CD4-positive, CD25-positive, alpha-beta regulatory T cell (primary cell): ENCODE results near the gene PPP1R14B. TPM values are rescaled to one million over a fixed set of nuclear protein-coding genes. Genes with fewer than 3 reads are reported as not detected.

Experiments
- ATAC-seq, 2 donors: fragments of 150-1000 bp; cut with Tn5 transposase; one replicate each; pipeline ENCODE4 v1.10.0; 2021; ENCODE audit warnings: low read depth in 2 of 2, moderate number of reproducible peaks in 2 of 2, moderate library complexity in 1 of 2
- DNase-seq, 3 donors: peaks; one replicate each; pipeline versions ENCODE4 v3.0.0 to v3.0.0-alpha.2; 2012 to 2022; ENCODE audit warnings: mixed read lengths in 1 of 3
- H3K27ac ChIP-seq: one replicate; pipeline ENCODE4 v1.7.0; 2013; ENCODE audit warnings: mild to moderate bottlenecking, low read length; ENCODE audit not compliant: insufficient read depth, poor library complexity, severe bottlenecking
- H3K27me3 ChIP-seq: one replicate; pipeline ENCODE4 v1.7.0; 2013; ENCODE audit warnings: low read length; ENCODE audit not compliant: control insufficient read depth, insufficient read depth
- H3K36me3 ChIP-seq: one replicate; pipeline ENCODE4 v1.7.0; 2013; ENCODE audit warnings: mild to moderate bottlenecking, low read length, moderate library complexity; ENCODE audit not compliant: control insufficient read depth, insufficient read depth
- H3K4me1 ChIP-seq: 2 replicates; pipeline ENCODE4 v1.7.0; 2013; ENCODE audit warnings: mild to moderate bottlenecking, low read length; ENCODE audit not compliant: insufficient read depth, control insufficient read depth, poor library complexity, severe bottlenecking
- H3K4me3 ChIP-seq: one replicate; pipeline ENCODE4 v1.7.0; 2013; ENCODE audit warnings: low read depth, mild to moderate bottlenecking, low read length, moderate library complexity
- H3K9me3 ChIP-seq, 2 experiments: 1 replicate in 1 of 2; 2 replicates in 1 of 2; pipeline ENCODE4 v1.7.0; 2013; ENCODE audit warnings: low read length in 2 of 2, mild to moderate bottlenecking in 1 of 2, moderate library complexity in 1 of 2; ENCODE audit not compliant: control insufficient read depth in 2 of 2
- H3K27ac Mint-ChIP-seq, 3 donors: one replicate each; pipeline ENCODE4 v1.8.0; 2020 to 2022; ENCODE audit warnings: mild to moderate bottlenecking in 3 of 3, mixed read lengths in 3 of 3, moderate library complexity in 2 of 3
- H3K27me3 Mint-ChIP-seq: one replicate; pipeline ENCODE4 v1.8.0; 2022; ENCODE audit warnings: mild to moderate bottlenecking, mixed read lengths
- H3K36me3 Mint-ChIP-seq: one replicate; pipeline ENCODE4 v1.8.0; 2020; ENCODE audit warnings: mixed read lengths
- H3K4me1 Mint-ChIP-seq, 4 donors: one replicate each; pipeline ENCODE4 v1.8.0; 2020 to 2022; ENCODE audit warnings: mixed read lengths in 4 of 4, mild to moderate bottlenecking in 1 of 4
- H3K4me3 Mint-ChIP-seq, 4 donors: one replicate each; pipeline ENCODE4 v1.8.0; 2020 to 2022; ENCODE audit warnings: mild to moderate bottlenecking in 4 of 4, mixed read lengths in 4 of 4, moderate library complexity in 3 of 4
- H3K9me3 Mint-ChIP-seq, 7 donors: one replicate each; pipeline ENCODE4 v1.8.0; 2020 to 2022; ENCODE audit warnings: mixed read lengths in 7 of 7, mild to moderate bottlenecking in 3 of 7, moderate library complexity in 2 of 7
- polyA plus RNA-seq, 4 donors: library from polyadenylated mRNA; unstranded; fragments of 300-500 nt; fragmentation: Illumina TruSeq; gene quantifications; one replicate each; pipeline ENCODE4 v1.2.3, GENCODE V29; 2021
- total RNA-seq: library from RNA; stranded (reverse); gene quantifications from one replicate; pipeline ENCODE4 v1.2.3, GENCODE V29; 2022

PPP1R14B gene
- total RNA-seq = 22.4 TPM
- polyA plus RNA-seq = 10 to 100 TPM; 23.0 to 37.6 (median 29.4) TPM

- peaks cover 4% of the 10 kb centered on the region for H3K36me3 ChIP-seq
- Mint-ChIP-seq H3K9me3 (peaks cover 0 to 2% (median 0%) of the 10 kb centered on the region in 7 donors), H3K27me3 (no peaks in the 10 kb centered on the region), H3K36me3 (no peaks in the 10 kb centered on the region), H3K27ac (peak within 1 kb of the TSS; percentile 44 to 86 (median 85)), H3K4me1 (peaks cover 0 to 54% (median 20%) of the 10 kb centered on the region in 4 donors), H3K4me3 (peak within 1 kb of the TSS; percentile 83 to 92 (median 90))
- ATAC-seq (peak; percentile 62 to 65), DNase-seq (peak; percentile 71 to 84 (median 78))
- H3K27me3 ChIP-seq = no peaks in the 10 kb centered on the region
- H3K4me3 ChIP-seq = peak within 1 kb of the TSS; percentile 87
- peak within 1 kb of the TSS; percentile 64 for H3K27ac ChIP-seq
- peaks cover 59% of the 10 kb centered on the region for H3K4me1 ChIP-seq
- H3K9me3 ChIP-seq = no peaks in the 10 kb centered on the region
Observed at GRCh38 chr11:64246871-64247728, at the start of gene PPP1R14B. Gene PPP1R14B, minus strand, starts transcription at chr11:64246943. Its CDS starts 270 bp downstream, at chr11:64246673.

- Mint-ChIP-seq H3K4me1 (peaks cover 0 to 25% (median 12%) of the 10 kb centered on the region in 4 donors), H3K9me3 (no peaks in the 10 kb centered on the region), H3K36me3 (no peaks in the 10 kb centered on the region), H3K4me3 (no peak overlapping the region), H3K27ac (no peak overlapping the region), H3K27me3 (peaks cover 87% of the 10 kb centered on the region)
- ATAC-seq (no peak), DNase-seq (no peak)
- H3K4me3 ChIP-seq = no peak overlapping the region
- no peaks in the 10 kb centered on the region for H3K36me3 ChIP-seq
- no peaks in the 10 kb centered on the region for H3K9me3 ChIP-seq
- peaks cover 27% of the 10 kb centered on the region for H3K27me3 ChIP-seq
- peaks cover 39% of the 10 kb centered on the region for H3K4me1 ChIP-seq
- no peak overlapping the region for H3K27ac ChIP-seq
Observed at GRCh38 chr11:64296236-64296635, 49.5 kb upstream of the PPP1R14B start.

- H3K4me1 Mint-ChIP-seq = peaks cover 0 to 23% (median 11%) of the 10 kb centered on the region in 4 donors
- H3K36me3 ChIP-seq = no peaks in the 10 kb centered on the region
- DNase-seq (no peak), ATAC-seq (no peak)
- peaks cover 26% of the 10 kb centered on the region for H3K27me3 ChIP-seq
- no peaks in the 10 kb centered on the region for H3K36me3 Mint-ChIP-seq
- no peak overlapping the region for H3K4me3 ChIP-seq
- no peak overlapping the region for H3K4me3 Mint-ChIP-seq
- no peaks in the 10 kb centered on the region for H3K9me3 ChIP-seq
- no peaks in the 10 kb centered on the region for H3K9me3 Mint-ChIP-seq
- H3K27ac ChIP-seq = no peak overlapping the region
- H3K4me1 ChIP-seq = peaks cover 35% of the 10 kb centered on the region
- no peak overlapping the region for H3K27ac Mint-ChIP-seq
- peaks cover 85% of the 10 kb centered on the region for H3K27me3 Mint-ChIP-seq
Observed at GRCh38 chr11:64295760-64296159, 49.0 kb upstream of the PPP1R14B start.

- Histone ChIP-seq H3K36me3 (no peaks in the 10 kb centered on the region), H3K9me3 (no peaks in the 10 kb centered on the region), H3K27ac (no peak overlapping the region), H3K4me1 (peaks cover 26% of the 10 kb centered on the region), H3K4me3 (no peak overlapping the region), H3K27me3 (peaks cover 24% of the 10 kb centered on the region)
- Mint-ChIP-seq H3K4me3 (no peak overlapping the region), H3K36me3 (no peaks in the 10 kb centered on the region), H3K27me3 (peaks cover 82% of the 10 kb centered on the region), H3K27ac (no peak overlapping the region), H3K9me3 (no peaks in the 10 kb centered on the region), H3K4me1 (peaks cover 0 to 17% (median 9%) of the 10 kb centered on the region in 4 donors)
- no peak for DNase-seq
- ATAC-seq = no peak
Observed at GRCh38 chr11:64294774-64295173, 48.0 kb upstream of the PPP1R14B start.

- Histone ChIP-seq H3K36me3 (no peaks in the 10 kb centered on the region), H3K4me3 (no peak overlapping the region), H3K27me3 (peaks cover 22% of the 10 kb centered on the region), H3K4me1 (peaks cover 16% of the 10 kb centered on the region), H3K27ac (no peak overlapping the region), H3K9me3 (no peaks in the 10 kb centered on the region)
- Mint-ChIP-seq H3K9me3 (no peaks in the 10 kb centered on the region), H3K4me1 (peaks cover 0 to 10% (median 6%) of the 10 kb centered on the region in 4 donors), H3K36me3 (no peaks in the 10 kb centered on the region), H3K4me3 (peak overlapping the region in 3 of 4 donors; percentile 19 to 56 (median 44)), H3K27me3 (peaks cover 65% of the 10 kb centered on the region), H3K27ac (no peak overlapping the region)
- DNase-seq (no peak), ATAC-seq (no peak)
Observed at GRCh38 chr11:64292460-64293254, 45.9 kb upstream of the PPP1R14B start.

GRCh38 chr11:64291752-64292459, 45.2 kb upstream of the PPP1R14B start:
- Mint-ChIP-seq H3K27ac (no peak overlapping the region), H3K4me1 (peaks cover 0 to 7% (median 4%) of the 10 kb centered on the region in 4 donors), H3K4me3 (no peak overlapping the region), H3K27me3 (peaks cover 57% of the 10 kb centered on the region), H3K9me3 (no peaks in the 10 kb centered on the region), H3K36me3 (no peaks in the 10 kb centered on the region)
- DNase-seq (peak in 2 of 3 donors; percentile 14 to 28), ATAC-seq (peak; percentile 25 to 37)
- Histone ChIP-seq H3K27me3 (peaks cover 21% of the 10 kb centered on the region), H3K36me3 (no peaks in the 10 kb centered on the region), H3K27ac (no peak overlapping the region), H3K4me3 (no peak overlapping the region), H3K4me1 (peaks cover 16% of the 10 kb centered on the region), H3K9me3 (no peaks in the 10 kb centered on the region)

GRCh38 chr11:64291262-64291751, 44.6 kb upstream of the PPP1R14B start, which contains the start of gene KCNK4:
Gene KCNK4, plus strand, starts transcription at chr11:64291302. Its CDS starts 1,717 bp downstream, at chr11:64293019.
- no peaks in the 10 kb centered on the region for H3K9me3 Mint-ChIP-seq
- H3K27ac Mint-ChIP-seq = peak within 1 kb of the TSS in 1 of 3 donors; percentile 38
- ATAC-seq (no peak), DNase-seq (no peak)
- peaks cover 17% of the 10 kb centered on the region for H3K27me3 ChIP-seq
- no peak within 1 kb of the TSS for H3K27ac ChIP-seq
- peaks cover 54% of the 10 kb centered on the region for H3K27me3 Mint-ChIP-seq
- H3K36me3 ChIP-seq = no peaks in the 10 kb centered on the region
- H3K4me1 Mint-ChIP-seq = peaks cover 0 to 13% (median 9%) of the 10 kb centered on the region in 4 donors
- H3K36me3 Mint-ChIP-seq = no peaks in the 10 kb centered on the region
- no peaks in the 10 kb centered on the region for H3K9me3 ChIP-seq
- peaks cover 17% of the 10 kb centered on the region for H3K4me1 ChIP-seq
- no peak within 1 kb of the TSS for H3K4me3 ChIP-seq
- peak within 1 kb of the TSS; percentile 44 to 80 (median 62) for H3K4me3 Mint-ChIP-seq
